HCT116 (cell line): ENCODE results near the gene TUBD1. TPM values are rescaled to one million over a fixed set of nuclear protein-coding genes. Genes with fewer than 3 reads are reported as not detected.

Source experiments
- ATAC-seq: fragments of 200-7000 bp; cut with Tn5 transposase; 2 replicates; pipeline ENCODE4 v1.9.1; 2020; ENCODE audit warnings: mild to moderate bottlenecking, moderate library complexity
- BruUV-seq: library from RNA; stranded (reverse); fragments of 400-500 nt; replicated peaks from 2 replicates; lab custom pipeline; 2021; lab: Mats Ljungman, UMichigan
- CTCF ChIA-PET: fragments of 300-600 bp; sonication (Branson Sonifier 250); formaldehyde crosslinking; loops from one replicate; lab custom pipeline; 2021; ENCODE audit warnings: antibody characterized with exemption; lab: Charles Lee
- POLR2A ChIA-PET: fragments of 300-600, 350-600 bp; sonication (Branson Sonifier 250); formaldehyde crosslinking; loops from one replicate; lab custom pipeline; 2021; ENCODE audit warnings: antibody characterized with exemption; lab: Charles Lee
- RAD21 ChIA-PET, 2 experiments: fragments of 300-600 bp; sonication (Branson Sonifier 250); formaldehyde crosslinking; loops; one replicate each; lab custom pipeline; 2023; ENCODE audit warnings: low total read pairs in 2 of 2; ENCODE audit not compliant: uncharacterized antibody in 2 of 2, unreplicated experiment in 2 of 2, low non-redundant PET in 1 of 2; lab: Charles Lee
- DNase-seq: peaks from one replicate; pipeline ENCODE4 v3.0.0-alpha.2; 2010; ENCODE audit warnings: low read depth, low spot score
- H2AFZ ChIP-seq: fragments of 200-600 bp; shearing (Covaris generic), sonication (generic); 2 replicates; pipeline ENCODE4 v1.6.1; 2017; ENCODE audit warnings: low read depth, mixed run types, mixed read lengths, antibody characterized with exemption, low read length; ENCODE audit not compliant: poor library complexity, severe bottlenecking
- H3K27ac ChIP-seq: 2 replicates; pipeline ENCODE4 v1.5.1; 2012; ENCODE audit warnings: low read depth, low read length
- H3K27me3 ChIP-seq: fragments of 200-600 bp; sonication (generic); 2 replicates; pipeline ENCODE4 v1.6.1; 2016; ENCODE audit warnings: mixed run types, low read length, mixed read lengths; ENCODE audit not compliant: insufficient read depth
- H3K36me3 ChIP-seq, 2 experiments: fragments of 200-500 bp in 1 of 2; fragments of 200-600 bp in 1 of 2; sonication (Bioruptor generic) in 1 of 2; sonication (generic) in 1 of 2; 2 replicates each; pipeline versions ENCODE4 v1.5.1 to v1.6.1; 2014 to 2016; ENCODE audit warnings: low read length in 2 of 2, inconsistent platforms in 1 of 2, mixed read lengths in 1 of 2, mixed run types in 1 of 2; ENCODE audit not compliant: insufficient read depth in 2 of 2, control insufficient read depth in 1 of 2
- H3K4me1 ChIP-seq, 2 experiments: fragments of 200-600 bp in 1 of 2; sonication (generic) in 1 of 2; 2 replicates each; pipeline versions ENCODE4 v1.5.1 to v1.6.1; 2012 to 2017; ENCODE audit warnings: low read length in 2 of 2, inconsistent platforms in 1 of 2, mild to moderate bottlenecking in 1 of 2, mixed read lengths in 1 of 2, mixed run types in 1 of 2, moderate library complexity in 1 of 2; ENCODE audit not compliant: insufficient read depth in 2 of 2, control insufficient read depth in 1 of 2
- H3K4me2 ChIP-seq: fragments of 200-600 bp; sonication (generic); 2 replicates; pipeline ENCODE4 v1.6.1; 2017; ENCODE audit warnings: mixed run types, low read length, mixed read lengths
- H3K4me3 ChIP-seq, 2 experiments: fragments of 200-600 bp in 1 of 2; sonication (generic) in 1 of 2; replicated peaks in 1 of 2; 2 replicates each; pipeline ENCODE4 v1.5.1; 2011 to 2016; ENCODE audit warnings: low read length in 2 of 2, control low read depth in 1 of 2, low read depth in 1 of 2, mild to moderate bottlenecking in 1 of 2, mixed read lengths in 1 of 2, mixed run types in 1 of 2
- H3K79me2 ChIP-seq: fragments of 200-600 bp; sonication (generic); 2 replicates; pipeline ENCODE4 v1.6.1; 2017; ENCODE audit warnings: mild to moderate bottlenecking, mixed run types, low read length, moderate library complexity, mixed read lengths; ENCODE audit not compliant: insufficient read depth
- H3K9ac ChIP-seq: fragments of 200-600 bp; sonication (generic); 2 replicates; pipeline ENCODE4 v1.6.1; 2016; ENCODE audit warnings: low read length, mixed read lengths
- H3K9me2 ChIP-seq: fragments of 200-600 bp; sonication (generic), shearing (Covaris generic); 2 replicates; pipeline ENCODE4 v1.6.1; 2017; ENCODE audit warnings: mixed run types, mild to moderate bottlenecking, moderate library complexity; ENCODE audit not compliant: insufficient read depth
- H3K9me3 ChIP-seq, 2 experiments: fragments of 200-500 bp in 1 of 2; fragments of 200-600 bp in 1 of 2; sonication (Bioruptor generic) in 1 of 2; sonication (generic) in 1 of 2; 2 replicates each; pipeline ENCODE4 v1.6.1; 2014 to 2017; ENCODE audit warnings: low read length in 2 of 2, mixed read lengths in 2 of 2, inconsistent platforms in 1 of 2, low read depth in 1 of 2, mild to moderate bottlenecking in 1 of 2, mixed run types in 1 of 2, moderate library complexity in 1 of 2; ENCODE audit not compliant: control insufficient read depth in 1 of 2, insufficient read depth in 1 of 2
- H4K20me1 ChIP-seq: fragments of 200-600 bp; sonication (generic), shearing (Covaris generic); 2 replicates; pipeline ENCODE4 v1.6.1; 2017; ENCODE audit warnings: mixed run types, mild to moderate bottlenecking, moderate library complexity; ENCODE audit not compliant: insufficient read depth
- ATF3 ChIP-seq: IDR thresholded peaks from 2 replicates; pipeline ENCODE4 v1.6.1; 2012
- CTCF ChIP-seq, 3 experiments: fragments of 200-600 bp in 1 of 3; sonication (generic) in 1 of 3; IDR thresholded peaks in 2 of 3; conservative IDR thresholded peaks in 1 of 3; 2 replicates each; pipeline ENCODE4 v1.5.1; 2012 to 2017; ENCODE audit warnings: low read depth in 2 of 3, low read length in 2 of 3, antibody characterized with exemption in 1 of 3, borderline replicate concordance in 1 of 3, control low read depth in 1 of 3, mild to moderate bottlenecking in 1 of 3, mixed read lengths in 1 of 3, mixed run types in 1 of 3, moderate library complexity in 1 of 3; ENCODE audit not compliant: insufficient read depth in 1 of 3
- EGR1 ChIP-seq: IDR thresholded peaks from 2 replicates; pipeline ENCODE4 v1.6.1; 2012; ENCODE audit warnings: low read depth
- ELF1 ChIP-seq: IDR thresholded peaks from 2 replicates; pipeline ENCODE4 v1.6.1; 2012; ENCODE audit warnings: low read depth, borderline replicate concordance
- EZH2 ChIP-seq: fragments of 200-600 bp; sonication (generic); IDR thresholded peaks from 2 replicates; pipeline ENCODE4 v1.6.1; 2017; ENCODE audit warnings: antibody characterized with exemption, mixed run types
- FOSL1 ChIP-seq: IDR thresholded peaks from 2 replicates; pipeline ENCODE4 v1.6.1; 2012; ENCODE audit warnings: low read depth
- JUND ChIP-seq: IDR thresholded peaks from 2 replicates; pipeline ENCODE4 v1.6.1; 2012
- POLR2AphosphoS5 ChIP-seq: IDR thresholded peaks from 2 replicates; pipeline ENCODE4 v1.6.1; 2011; ENCODE audit warnings: mild to moderate bottlenecking, low read depth, low read length, moderate library complexity
- REST ChIP-seq: IDR thresholded peaks from 2 replicates; pipeline ENCODE4 v1.6.1; 2012; ENCODE audit warnings: low read depth
- SIN3A ChIP-seq: IDR thresholded peaks from 2 replicates; pipeline ENCODE4 v1.6.1; 2012; ENCODE audit warnings: low read depth
- SP1 ChIP-seq: IDR thresholded peaks from 2 replicates; pipeline ENCODE4 v1.6.1; 2012; ENCODE audit warnings: low read depth
- SRF ChIP-seq: IDR thresholded peaks from 2 replicates; pipeline ENCODE4 v1.6.1; 2012; ENCODE audit warnings: low read depth
- TCF7L2 ChIP-seq: IDR thresholded peaks from 2 replicates; pipeline ENCODE4 v1.7.0; 2011; ENCODE audit warnings: borderline replicate concordance, inconsistent platforms; ENCODE audit not compliant: insufficient read depth, insufficient read length; ENCODE audit errors: extremely low read depth
- YY1 ChIP-seq: IDR thresholded peaks from 2 replicates; pipeline ENCODE4 v1.6.1; 2011; ENCODE audit warnings: low read length, low read depth, moderate library complexity, mild to moderate bottlenecking; ENCODE audit not compliant: insufficient replicate concordance; ENCODE audit errors: extremely low read depth
- ZBTB33 ChIP-seq: IDR thresholded peaks from 2 replicates; pipeline ENCODE4 v1.6.1; 2011; ENCODE audit warnings: mild to moderate bottlenecking, low read length, moderate library complexity; ENCODE audit not compliant: insufficient replicate concordance; ENCODE audit errors: extremely low read depth
- ZNF274 ChIP-seq: fragments of 200-500 bp; sonication (Bioruptor generic); IDR thresholded peaks from 2 replicates; pipeline ENCODE4 v1.6.1; 2014; ENCODE audit warnings: mild to moderate bottlenecking, low read depth, low read length, inconsistent platforms
- intact Hi-C: fragments of 100-400 bp; cut with micrococcal nuclease; formaldehyde crosslinking; loops from 2 replicates; pipeline ENCODE4 v1.10.0; 2022
- total RNA-seq: library from RNA; stranded (reverse); gene quantifications from one replicate; pipeline ENCODE4 v1.2.1, GENCODE V29; 2021; ENCODE audit not compliant: unreplicated experiment
- TF ChIP-seq, protein P1 (sequence below): IDR thresholded peaks from 2 replicates; pipeline ENCODE4 v1.6.1; 2012

The TUBD1 gene
- total RNA-seq, 1 experiment from 2014 or later: 13.0 TPM

DNA sequence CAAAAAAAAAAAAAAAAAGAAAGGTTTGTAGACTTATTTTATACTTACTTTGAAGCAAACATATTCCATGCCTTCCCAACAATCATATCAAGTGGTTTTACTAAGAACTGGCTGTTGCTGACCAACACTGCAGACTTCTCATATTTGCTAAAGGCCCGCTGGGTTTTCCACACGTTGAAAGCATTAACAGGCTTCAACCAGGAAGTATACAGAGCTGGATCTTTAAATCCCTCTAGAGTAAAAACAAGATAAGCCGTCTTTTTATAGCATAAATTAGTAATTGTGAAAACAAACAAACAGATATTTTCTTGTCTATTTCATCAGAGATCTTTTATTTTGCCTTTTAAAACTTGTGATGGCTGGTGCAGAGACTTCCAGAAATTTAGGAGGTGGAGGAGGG, 29.1 kb downstream of the TUBD1 start:
- Histone ChIP-seq H3K4me1 (peaks cover 7% of the 10 kb centered on the region in 2 experiments; a peak in 2 of 4 replicates), H3K4me3 (no peak overlapping the region), H3K9me3 (no peaks in the 10 kb centered on the region), H3K4me2 (no peak overlapping the region), H3K27me3 (no peaks in the 10 kb centered on the region), H3K27ac (no peak overlapping the region), H3K9me2 (no peaks in the 10 kb centered on the region), H3K9ac (no peak overlapping the region), H3K36me3 (peaks cover 6 to 11% of the 10 kb centered on the region in 2 experiments; a peak in 2 of 4 replicates), H4K20me1 (no peaks in the 10 kb centered on the region), H3K79me2 (no peaks in the 10 kb centered on the region), H2AFZ (no peak overlapping the region)
- POLR2A ChIA-PET: interaction anchor here (0.7 kb wide), 1 partner anchor 33 kb away, joined by 3 read pairs; no protein-coding TSS in a partner anchor
- RAD21 ChIA-PET: no interaction called here
- CTCF ChIA-PET: no interaction called here
- DNase-seq (no peak), ATAC-seq (no peak)
- BruUV-seq: no TSS peak
- intact Hi-C loops: no loop called here
- no peak for TF ChIP-seq EGR1
- TF ChIP-seq ZBTB33: no peak
- no peak for TF ChIP-seq REST
- TF ChIP-seq SP1: no peak
- TF ChIP-seq, protein P1, sequence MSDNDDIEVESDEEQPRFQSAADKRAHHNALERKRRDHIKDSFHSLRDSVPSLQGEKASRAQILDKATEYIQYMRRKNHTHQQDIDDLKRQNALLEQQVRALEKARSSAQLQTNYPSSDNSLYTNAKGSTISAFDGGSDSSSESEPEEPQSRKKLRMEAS: no peak
- no peak for TF ChIP-seq FOSL1
- no peak for TF ChIP-seq TCF7L2
- no peak for TF ChIP-seq ATF3
- no peak for TF ChIP-seq ZNF274
- TF ChIP-seq SIN3A: no peak
- TF ChIP-seq YY1: no peak
- no peak for TF ChIP-seq SRF
- no peak for TF ChIP-seq ELF1
- no peak for TF ChIP-seq EZH2
- no peak for TF ChIP-seq CTCF (IDR thresholded peaks at IDR 0.05 in 2 of 3, conservative IDR thresholded peaks at IDR 0.05 in 1 of 3; ENCODE audit: borderline replicate concordance in 1 of 3, insufficient read depth in 1 of 3, low read depth in 2 of 3, low read length in 2 of 3)
- TF ChIP-seq JUND: no peak
- no peak for TF ChIP-seq POLR2AphosphoS5
